CD1c-positive myeloid dendritic cell (primary cell): ENCODE measurements around the gene EAF2.
"Not testable (repeated sequence)": the region's sequence is repeated elsewhere in the genome, so short reads cannot be mapped to it uniquely, and the experiment has no call there.

Experiments used
- DNase-seq: peaks from one replicate; pipeline ENCODE4 v3.0.0-alpha.2; 2016; ENCODE audit errors: extremely low spot score

EAF2 gene

GRCh38 chr3:121863247-121863646 lies 28.2 kb downstream of the EAF2 start:
- DNase-seq: not testable (repeated sequence)

GRCh38 chr3:121863801-121864200 lies 28.8 kb downstream of the EAF2 start:
- peak; percentile 66 for DNase-seq

- DNase-seq: peak; percentile 24
Measured at GRCh38 chr3:121869736-121870135, 34.7 kb downstream of the EAF2 start.

GRCh38 chr3:121870717-121871116 lies 35.7 kb downstream of the EAF2 start:
- DNase-seq: no peak

- no peak for DNase-seq
Measured at GRCh38 chr3:121871430-121871829, 36.4 kb downstream of the EAF2 start.

GRCh38 chr3:121878411-121878810 lies 43.4 kb downstream of the EAF2 start:
- no peak for DNase-seq

GRCh38 chr3:121883507-121883906 lies 48.5 kb downstream of the EAF2 start:
- DNase-seq: peak; percentile 36

GRCh38 chr3:121885386-121885785 lies 50.4 kb downstream of the EAF2 start:
- DNase-seq: no peak

- no peak for DNase-seq
Measured at GRCh38 chr3:121894301-121894990, 59.4 kb downstream of the EAF2 start, which contains the start of gene SLC15A2. Gene SLC15A2 (plus strand): TSS chr3:121894401. CDS start chr3:121894477, 76 bp downstream.

GRCh38 chr3:121895121-121895520 lies 60.1 kb downstream of the EAF2 start:
- no peak for DNase-seq

GRCh38 chr3:121895736-121896135 lies 60.7 kb downstream of the EAF2 start:
- DNase-seq: no peak

GRCh38 chr3:121896823-121897222 lies 61.8 kb downstream of the EAF2 start:
- no peak for DNase-seq

- DNase-seq: no peak
Measured at GRCh38 chr3:121897296-121897695, 62.3 kb downstream of the EAF2 start.

- peak; percentile 5 for DNase-seq
Measured at GRCh38 chr3:121913305-121913990, 78.4 kb downstream of the EAF2 start.

GRCh38 chr3:121914081-121914998 lies 79.3 kb downstream of the EAF2 start:
- peak; percentile 10 for DNase-seq

GRCh38 chr3:121916189-121916588 lies 81.2 kb downstream of the EAF2 start:
- DNase-seq: no peak

- no peak for DNase-seq
Measured at GRCh38 chr3:121918779-121919483, 83.9 kb downstream of the EAF2 start.

GRCh38 chr3:121924734-121925133 lies 89.7 kb downstream of the EAF2 start:
- no peak for DNase-seq

- no peak for DNase-seq
Measured at GRCh38 chr3:121926380-121926779, 91.4 kb downstream of the EAF2 start.
